Measurements from ENCODE around the gene AGK.
A peak's percentile ranks its signal among the peaks of the same experiment; 100 is the strongest.

AGK gene

DNA sequence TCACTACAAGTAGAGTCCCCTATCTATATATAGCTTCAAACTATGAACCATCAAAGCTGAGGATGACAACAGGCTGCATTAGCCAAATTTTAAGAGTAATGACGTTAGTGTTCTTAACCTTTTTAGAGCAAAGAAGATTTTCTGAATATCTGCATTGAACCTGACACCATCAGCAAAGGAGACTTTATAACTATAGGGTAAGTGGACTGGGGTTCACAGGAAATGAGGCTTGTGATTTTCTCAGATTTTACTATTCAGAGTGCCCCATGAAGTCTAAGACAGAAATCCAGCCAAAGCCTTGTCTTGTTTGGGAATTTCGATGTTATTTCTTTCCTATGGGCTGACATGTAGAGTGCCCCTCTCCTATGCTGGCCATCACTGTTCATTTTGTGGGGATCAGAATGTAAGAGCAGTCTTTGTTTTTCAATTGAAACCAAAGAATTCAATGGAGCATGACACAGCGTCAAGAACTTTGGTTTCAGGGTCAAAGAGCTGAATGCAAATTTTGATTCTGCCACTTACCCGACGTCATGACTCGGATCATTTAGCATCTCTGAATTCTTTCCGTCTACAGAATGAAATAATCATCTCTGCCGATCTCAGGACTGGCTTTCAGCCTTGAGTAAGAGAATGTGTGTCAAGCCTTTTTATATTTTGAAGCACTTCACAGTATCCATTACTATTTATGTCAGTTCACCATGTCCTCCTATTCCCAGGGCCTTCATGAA is 98.1 kb downstream of the AGK start:
- DNase-seq: peak; percentile 43

DNA sequence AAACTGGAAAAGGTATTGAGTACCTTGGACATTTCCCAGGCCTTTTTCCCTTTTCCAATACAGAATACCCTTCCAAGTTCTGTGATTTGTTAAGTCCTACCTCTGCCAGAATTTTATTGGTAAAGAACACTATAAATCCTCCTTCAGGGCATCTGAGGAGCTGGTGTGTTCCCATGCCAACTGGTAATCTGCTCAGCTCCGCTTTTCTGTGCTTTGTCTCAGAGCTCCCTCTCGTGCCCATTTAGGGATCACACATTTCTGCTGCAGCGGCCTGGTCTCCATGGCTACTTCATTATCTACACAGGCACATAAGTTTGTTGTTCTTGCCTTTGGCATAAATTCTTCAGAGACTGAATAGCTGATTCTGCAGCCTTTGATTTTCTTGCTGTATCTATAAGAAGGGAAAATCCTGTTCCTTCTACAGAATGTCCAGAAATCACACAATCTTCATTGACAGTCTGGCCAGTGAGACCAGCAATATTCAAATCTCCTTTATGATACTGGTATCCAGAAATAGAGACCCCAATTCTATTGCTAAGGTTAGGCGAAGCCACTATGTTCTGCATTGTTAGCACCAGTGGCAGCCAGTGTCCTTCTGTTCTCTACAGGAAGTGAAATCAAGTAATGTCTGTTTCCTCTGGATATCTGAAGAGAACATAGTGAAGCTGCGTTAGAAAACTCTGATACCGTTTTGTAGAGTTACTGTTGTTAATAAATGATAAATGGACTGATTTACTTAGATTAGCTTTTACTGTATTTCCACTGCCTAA is 98.8 kb downstream of the AGK start:
- peak; percentile 85 for DNase-seq

DNA sequence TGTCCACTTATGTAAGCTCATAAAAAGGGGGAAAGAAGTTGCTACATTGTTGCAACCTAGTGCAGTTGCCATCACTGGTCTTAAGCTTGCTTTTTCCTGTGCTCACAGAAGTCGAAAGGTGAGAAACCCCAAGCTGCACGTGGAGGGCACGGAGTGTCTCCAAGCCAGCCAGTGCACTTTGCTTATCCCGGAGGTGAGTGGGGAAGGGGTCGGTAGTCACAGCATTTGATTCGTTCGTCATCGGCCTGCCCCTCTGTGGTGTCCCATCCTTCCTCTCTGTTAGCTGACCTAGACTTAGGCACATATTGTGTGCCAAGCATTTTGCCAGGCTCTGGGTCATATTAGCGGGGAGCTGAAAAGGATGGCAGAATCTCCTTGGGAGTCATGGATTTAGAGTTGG is 100.2 kb downstream of the AGK start:
- DNase-seq: no peak

DNA sequence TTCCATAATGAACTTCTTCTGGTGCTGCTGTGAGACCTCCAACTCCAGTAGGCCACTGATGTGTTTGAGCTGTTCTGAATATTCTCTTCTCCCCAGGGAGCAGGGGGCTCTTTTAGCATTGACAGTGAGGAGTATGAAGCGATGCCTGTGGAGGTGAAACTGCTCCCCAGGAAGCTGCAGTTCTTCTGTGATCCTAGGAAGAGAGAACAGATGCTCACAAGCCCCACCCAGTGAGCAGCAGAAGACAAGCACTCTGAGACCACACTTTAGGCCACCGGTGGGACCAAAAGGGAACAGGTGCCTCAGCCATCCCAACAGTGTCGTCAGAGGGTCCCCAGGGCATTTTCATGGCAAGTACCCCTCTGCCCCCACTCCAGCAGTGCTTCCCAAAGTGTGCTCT is 101.5 kb downstream of the AGK start:
- DNase-seq: no peak

DNA sequence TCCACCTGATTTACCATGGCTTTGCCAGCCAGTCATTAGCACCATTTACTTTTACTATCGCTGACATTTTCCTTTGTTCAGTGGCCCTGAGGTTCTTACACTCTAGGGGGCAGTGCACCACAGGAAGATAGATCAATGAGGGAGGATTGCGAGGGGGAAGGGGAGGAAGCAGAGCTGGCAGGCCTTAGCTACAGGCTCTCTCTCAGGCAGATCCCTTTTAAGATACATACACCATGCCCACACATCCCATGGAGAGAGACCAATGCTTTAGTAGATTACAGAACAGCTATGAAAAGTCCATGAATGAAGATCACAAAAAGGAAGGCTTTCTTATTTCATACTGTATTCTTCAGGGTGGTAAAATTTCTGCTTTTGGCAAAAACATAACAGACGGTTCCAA is 103.3 kb downstream of the AGK start:
- DNase-seq: peak; percentile 83

DNA sequence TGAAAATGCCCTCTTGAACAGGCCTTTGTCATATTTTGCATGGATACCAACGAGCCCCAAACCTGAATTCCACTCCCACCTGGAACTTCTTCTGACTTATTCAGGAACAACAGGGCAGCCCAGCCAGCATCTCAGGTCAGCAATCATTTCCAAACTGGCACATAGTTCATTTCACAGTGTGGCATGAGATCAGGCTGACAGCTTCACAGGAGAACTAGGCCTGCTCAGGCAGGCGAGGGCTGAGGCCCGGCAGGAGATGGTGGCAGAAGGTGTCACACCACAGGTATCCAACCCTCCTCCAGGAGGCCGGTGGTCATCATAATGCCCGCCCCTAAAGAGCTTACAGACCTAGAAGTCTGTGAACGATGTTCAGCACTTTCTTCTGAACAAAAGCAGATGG is 108.3 kb downstream of the AGK start:
- DNase-seq: no peak

DNA sequence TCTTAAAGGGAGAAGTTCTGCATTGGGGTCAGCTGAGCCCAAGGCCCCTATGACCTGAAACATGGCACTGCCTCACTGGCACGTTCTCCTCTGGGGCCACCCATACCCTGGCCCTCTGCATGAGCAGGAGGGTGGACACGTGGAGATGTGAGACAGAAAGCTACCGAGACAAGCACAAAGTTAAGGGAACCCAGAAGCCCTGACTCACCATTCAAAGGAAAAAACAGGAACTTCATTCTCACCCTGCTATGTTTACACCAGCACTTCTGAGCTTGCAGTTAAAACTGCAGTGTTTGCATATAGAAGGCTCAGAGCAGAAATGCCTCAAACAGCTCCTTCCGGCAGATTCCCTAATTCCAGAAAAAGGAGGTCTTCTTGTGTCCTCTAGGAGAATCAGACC is 109.0 kb downstream of the AGK start:
- no peak for DNase-seq

DNA sequence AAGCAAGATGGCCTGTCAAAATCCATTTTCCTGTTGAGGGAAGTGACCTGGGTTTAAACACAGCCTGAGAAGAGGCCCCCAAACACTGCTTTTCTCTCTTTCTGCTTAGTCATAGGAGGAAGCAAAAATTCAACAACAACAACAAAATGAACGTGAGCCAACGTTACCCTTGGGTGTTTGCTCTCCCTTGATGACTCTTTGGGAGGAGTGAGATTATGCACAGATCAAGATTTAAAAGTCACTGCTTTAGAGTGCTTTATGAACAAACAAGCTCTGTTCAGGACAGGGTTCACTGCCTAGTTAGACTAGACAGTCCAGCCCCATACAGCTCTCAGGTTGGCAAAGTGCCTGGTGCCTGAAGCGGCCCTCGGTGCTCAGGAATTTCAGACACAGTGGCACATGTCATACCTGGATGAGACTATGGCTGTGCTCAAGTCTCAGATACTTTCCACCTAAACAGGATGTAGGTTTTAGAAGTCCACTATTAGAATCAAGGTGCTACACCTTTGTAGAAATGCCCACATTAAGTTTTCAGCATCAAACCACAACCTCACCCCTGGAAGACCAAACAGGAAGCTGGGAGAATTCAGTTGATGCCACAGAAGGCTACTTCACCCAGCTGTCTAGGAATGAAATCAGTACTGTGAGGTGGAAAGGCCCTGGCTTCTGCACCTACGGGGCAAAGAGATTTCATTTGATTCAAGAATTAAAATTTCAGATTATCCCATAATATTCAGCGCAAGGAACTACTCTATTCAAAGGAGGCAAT is 112.1 kb downstream of the AGK start:
- no peak for DNase-seq

DNA sequence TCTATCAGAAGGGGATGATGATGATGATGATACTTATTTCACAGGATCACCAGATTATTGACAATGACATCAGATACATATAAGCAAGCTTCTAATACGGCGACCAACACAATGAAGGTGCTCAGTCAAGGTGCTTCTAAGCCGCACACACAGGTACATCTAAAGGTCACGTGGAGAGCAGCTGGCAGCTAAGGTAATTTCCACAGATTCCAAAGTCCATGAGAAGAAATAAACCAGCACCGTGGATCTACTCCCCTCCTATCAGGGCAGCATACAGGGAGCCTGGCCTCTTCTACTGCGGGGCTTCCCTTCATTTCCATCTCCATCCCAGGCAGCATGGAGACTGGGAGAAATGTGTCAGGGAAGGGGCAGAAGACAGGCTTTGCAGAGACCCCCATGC is 113.2 kb downstream of the AGK start:
- DNase-seq: no peak

DNA sequence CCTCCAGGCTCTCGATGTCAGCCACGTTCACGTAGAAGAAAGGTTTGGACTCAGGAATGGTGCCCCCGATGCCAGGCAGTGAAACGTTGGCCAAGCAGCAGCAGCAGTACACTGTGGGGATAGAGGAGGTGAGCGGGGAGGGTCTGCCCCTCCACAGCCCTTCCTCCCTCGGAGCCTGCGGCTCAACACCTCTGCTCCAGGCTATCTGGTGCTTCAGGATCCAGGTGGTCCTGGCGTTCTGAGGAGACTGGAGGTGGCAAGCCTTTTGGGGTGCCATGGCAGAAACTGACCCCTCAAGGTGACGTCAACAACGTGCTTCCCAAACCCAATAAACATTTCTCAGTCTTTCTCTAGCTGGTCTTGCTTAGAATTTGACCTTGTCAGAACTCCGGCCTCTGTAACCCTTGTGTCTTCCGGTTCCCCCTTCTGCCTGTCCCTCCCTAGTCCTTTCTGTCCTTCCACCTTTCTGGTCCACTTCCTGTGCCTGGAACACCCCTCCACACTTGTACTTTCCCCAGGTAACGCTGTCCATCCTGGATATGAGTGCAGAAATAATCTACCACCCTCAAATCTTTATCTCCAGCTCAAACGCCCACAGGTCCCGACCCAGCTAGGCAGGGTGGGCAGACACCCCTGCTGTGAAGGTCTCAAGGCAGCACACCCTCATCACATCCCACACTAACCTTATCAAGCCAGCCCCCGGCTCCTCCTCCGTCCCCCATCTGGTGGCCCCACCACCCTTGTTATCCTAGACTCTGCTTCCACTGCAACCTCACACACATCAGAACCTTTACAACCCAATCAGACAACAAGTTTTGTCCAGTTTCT is 114.2 kb downstream of the AGK start:
- DNase-seq: no peak

DNA sequence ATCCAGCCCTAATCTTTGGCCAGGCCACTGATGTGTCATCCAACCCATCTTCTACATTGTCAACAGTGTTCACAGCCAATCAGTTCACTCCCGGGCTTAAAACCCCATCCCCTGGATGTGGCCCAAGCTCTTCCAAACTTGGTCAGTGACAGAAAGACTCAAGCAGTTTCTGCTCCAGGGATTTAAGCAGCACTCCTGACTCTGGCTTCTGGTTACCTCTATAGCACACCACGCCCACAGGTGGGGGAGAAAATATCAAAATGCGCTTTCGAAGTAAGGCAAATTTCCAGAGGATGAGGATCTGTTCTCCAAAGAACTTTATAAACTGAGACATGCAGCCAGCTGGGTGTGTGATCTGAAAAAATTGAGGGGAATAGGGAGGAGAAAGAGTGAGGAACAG is 114.9 kb downstream of the AGK start:
- DNase-seq: no peak

DNA sequence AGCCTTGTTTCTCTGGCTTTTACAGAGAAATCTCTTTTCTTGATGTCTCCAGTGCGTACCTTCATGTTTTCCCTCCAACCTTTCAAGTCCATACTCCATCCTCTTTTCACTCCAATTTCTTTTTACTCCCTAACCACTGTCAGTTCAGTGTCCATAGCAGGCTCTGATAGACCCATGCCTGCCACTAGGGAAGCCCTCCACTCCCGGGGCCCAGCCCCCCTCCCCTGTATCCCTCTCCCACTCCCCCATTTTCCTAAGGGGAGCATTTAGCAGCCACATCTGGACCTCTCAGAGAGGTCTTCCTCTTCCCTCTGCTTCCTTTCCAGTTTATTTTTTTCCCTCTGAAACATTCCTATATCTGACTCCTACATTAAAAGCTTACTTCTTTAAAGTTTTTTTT is 117.6 kb downstream of the AGK start:
- DNase-seq: no peak

DNA sequence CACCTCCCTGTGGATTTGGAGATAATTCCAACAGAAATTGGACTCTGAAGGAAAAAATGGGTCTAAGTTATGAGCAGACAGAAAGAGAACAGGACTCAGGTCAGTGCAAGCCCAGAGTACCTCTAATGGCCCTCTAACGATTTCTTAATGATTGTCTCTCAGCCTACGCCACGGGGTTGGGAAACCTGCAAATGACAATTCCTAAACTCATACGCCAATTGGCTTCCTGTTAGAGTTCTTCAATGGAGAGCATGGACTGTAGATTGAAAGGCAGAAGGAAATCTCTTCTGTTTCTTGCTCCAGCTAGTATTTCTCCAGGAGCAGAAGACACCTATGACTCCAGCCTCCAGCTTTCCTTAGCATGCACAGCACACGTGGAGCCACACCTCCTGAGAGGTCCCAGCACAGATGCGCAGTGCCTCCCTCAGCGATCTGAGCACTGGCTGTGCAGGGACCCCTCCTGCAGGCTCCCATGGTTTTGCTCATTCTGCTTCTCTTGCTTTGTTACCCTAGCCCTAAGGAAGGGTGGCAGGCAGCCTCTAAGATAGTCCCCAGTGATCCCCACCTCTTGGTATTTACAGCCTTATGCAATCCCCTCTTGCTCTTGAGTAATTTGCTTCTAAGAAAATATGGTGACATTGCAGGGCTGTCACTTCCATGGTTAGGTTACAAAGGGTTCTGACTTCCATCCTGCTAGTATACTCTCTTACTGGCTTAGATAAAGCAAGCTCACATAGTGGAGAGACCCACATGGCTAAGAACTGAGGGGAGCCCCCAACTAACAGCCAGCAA is 120.7 kb downstream of the AGK start:
- no peak for DNase-seq

DNA sequence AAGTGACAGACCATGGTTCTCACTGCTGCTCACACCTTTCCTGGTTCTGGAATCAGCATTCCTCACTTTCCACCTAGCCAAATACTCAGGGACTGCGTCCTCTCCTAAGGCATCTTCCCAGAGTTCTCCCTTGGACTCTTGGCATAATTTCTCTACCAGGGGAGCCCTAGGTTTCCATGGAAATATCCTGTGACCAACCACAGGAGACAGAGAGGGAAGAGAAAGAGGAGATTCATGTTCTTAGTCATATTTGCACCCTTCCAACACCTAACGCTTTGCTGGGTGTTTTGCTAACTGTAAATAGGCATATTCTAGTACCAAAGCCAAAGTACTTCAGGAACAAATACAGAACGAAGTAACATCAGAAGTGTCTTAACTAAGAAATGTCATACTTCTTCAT is 122.1 kb downstream of the AGK start:
- no peak for DNase-seq

DNA sequence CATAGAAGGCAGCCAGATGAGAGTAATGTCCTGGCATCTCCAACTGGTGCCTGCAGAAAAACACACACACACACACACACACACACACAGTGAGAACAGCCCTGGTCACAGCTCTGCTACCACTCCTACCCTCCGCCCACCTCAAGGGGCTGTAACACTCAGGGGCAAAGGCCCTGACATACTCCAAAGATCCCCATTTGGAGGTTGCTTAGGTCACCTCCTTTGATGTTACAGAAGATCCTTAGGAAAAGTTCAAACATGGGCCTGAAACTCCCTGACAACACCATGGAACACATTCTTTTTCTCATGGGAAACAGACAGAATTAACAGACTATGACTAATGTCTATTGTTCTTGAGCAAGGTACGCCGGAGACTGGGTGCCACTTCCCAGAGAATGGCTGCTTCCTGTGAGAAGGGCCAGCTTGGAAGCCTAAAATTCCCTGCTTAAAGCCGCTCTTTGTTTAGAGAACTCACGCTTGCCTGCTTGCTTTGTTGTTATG is 123.0 kb downstream of the AGK start:
- DNase-seq: no peak

DNA sequence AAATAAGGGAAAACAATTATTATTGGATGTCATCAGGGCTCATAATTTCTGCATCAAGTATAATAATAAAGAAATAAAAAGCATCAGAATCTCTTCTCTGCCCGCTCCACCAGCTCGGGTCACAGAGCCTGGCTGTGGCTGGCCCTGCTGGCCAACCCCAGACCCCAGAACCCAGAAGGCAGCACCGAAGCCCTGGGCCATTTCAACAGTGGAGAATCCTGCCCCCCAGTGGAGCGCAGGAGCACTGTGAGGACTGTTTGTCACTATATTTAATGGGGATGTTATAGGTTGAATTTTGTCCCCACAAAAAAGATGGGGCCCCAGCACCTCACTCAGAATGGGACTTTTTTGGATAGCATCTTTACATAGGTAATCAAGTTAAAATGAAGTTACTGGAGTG is 123.5 kb downstream of the AGK start:
- DNase-seq: no peak

DNA sequence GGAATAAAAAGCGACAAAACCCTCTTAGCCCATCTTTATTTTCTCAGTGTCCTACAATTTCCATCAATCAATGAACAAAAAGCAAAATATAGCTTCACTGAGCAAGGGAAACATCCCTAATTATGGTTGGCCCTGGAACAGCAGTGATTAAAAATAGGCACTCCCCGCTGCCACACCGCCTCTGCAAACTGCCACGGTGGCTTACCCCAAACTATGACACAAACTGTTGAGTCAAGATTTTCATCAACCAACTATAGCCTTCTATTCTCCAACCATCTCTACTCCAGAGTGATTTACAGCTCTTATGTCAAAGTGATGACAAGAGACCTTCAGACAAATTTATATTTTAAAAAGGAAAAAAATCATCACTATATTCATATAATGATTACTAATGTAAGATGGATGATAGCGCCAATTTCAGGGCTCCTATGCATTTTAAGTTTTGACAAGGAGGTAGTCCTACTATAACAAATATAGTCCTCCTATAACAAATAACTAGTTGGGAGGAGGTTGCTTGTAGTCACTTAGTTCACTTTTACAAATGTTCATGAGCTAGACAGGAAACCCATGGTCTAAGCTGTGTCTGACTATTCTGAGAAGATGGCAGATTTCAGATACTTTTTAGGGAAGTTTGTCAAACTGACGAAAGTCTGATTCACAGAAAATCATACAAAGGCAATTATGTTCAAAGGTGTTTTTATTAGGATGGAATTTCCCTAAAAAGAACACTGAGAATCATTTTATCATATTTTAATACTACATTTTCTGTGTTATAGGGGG is 124.4 kb downstream of the AGK start:
- DNase-seq: no peak

DNA sequence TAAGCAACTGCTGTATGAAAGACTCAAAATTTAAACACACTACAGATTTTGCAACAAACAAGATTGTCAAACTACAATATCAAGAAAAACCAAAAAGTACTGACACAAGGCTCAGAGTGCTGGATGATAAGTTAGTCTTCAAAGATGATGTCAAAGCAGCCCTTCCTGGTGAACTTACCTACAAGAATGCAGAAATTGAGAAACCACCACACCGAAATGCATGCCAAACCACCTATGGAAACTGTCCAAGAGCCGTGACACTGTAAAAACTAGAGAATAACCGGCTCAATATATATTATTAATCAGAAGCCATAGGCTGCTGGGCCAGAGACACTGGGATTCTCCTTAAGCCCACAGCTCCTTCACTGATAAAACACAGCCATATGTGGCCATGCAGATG is 125.4 kb downstream of the AGK start:
- no peak for DNase-seq

DNA sequence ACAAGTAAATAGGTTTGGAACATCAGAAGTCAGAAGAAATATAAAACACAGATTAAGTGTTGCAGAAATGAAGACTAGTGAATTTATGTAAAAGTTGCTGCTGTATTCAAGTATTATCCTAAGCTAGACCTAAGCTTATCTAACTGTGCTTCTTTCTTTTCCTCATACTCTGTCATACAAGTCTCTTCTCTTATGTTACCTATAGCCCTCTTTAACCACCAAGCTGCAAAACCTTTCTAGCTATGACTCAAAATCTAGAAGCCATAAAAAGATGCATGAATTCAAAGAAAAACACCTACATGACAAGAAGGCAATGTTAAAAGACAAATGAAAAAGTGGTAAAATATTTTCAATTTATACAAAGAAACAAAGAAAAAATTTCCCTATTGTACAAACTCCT is 127.8 kb downstream of the AGK start:
- no peak for DNase-seq

DNA sequence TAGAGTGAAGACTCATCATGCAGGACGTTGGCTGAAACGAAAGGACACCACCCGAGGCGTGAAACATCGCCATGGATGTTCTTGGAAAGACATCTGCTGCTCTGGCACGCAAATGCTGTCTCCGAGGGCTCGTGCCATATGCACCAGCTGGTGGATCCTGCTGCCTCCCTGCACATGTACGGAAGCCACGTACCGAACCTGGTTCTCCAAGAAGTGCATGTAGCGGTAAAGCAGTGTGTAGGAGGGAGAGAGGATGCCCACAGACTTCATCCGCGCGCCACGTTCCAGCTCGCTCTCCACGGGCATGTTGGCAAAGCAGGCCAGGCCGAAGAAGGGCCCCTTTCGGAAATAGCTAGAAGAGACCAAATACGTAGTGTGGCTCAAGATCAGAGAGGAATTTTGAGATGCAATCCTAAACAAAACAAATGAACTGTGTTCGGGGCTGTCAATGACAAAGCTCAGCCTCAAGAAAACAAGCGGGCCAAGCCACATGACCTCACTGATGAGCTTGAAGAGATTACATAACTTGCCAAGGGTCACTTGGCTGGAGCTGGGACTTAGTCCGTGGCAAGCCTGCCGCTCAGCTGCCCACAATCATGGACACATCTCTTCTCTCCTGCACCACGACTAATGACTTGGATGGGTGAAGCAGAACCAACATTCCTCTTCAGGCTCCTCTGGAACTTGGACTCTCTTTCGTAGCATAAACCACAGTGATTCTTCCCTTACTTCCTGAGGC is 134.2 kb downstream of the AGK start:
- no peak for DNase-seq
